Liver (tissue), 9 donors: ENCODE data around the gene UBIAD1. TPM values are rescaled to one million over a fixed set of nuclear protein-coding genes. Genes with fewer than 3 reads are reported as not detected.

Source experiments
- DNase-seq: peaks from one replicate; pipeline ENCODE4 v3.0.0-alpha.2; 2017; ENCODE audit warnings: low spot score
- H3K27ac ChIP-seq, 2 donors: one replicate each; pipeline ENCODE4 v1.7.0; 2013; ENCODE audit warnings: inconsistent platforms in 2 of 2, low read length in 2 of 2, control low read depth in 1 of 2, low read depth in 1 of 2, mild to moderate bottlenecking in 1 of 2
- H3K27me3 ChIP-seq, 4 donors: one replicate each; pipeline versions ENCODE4 v1.6.1 to v1.7.0; 2013; ENCODE audit warnings: low read length in 3 of 4, inconsistent platforms in 1 of 4, mild to moderate bottlenecking in 1 of 4, moderate library complexity in 1 of 4; ENCODE audit not compliant: control insufficient read depth in 4 of 4, insufficient read depth in 4 of 4
- H3K36me3 ChIP-seq, 4 donors: one replicate each; pipeline versions ENCODE4 v1.6.1 to v1.7.0; 2013; ENCODE audit warnings: low read length in 3 of 4, mild to moderate bottlenecking in 3 of 4, low read depth in 1 of 4, moderate library complexity in 1 of 4; ENCODE audit not compliant: control insufficient read depth in 4 of 4, insufficient read depth in 3 of 4
- H3K4me1 ChIP-seq, 4 donors: one replicate each; pipeline versions ENCODE4 v1.6.1 to v1.7.0; 2013; ENCODE audit warnings: low read length in 3 of 4, mild to moderate bottlenecking in 3 of 4, moderate library complexity in 1 of 4; ENCODE audit not compliant: control insufficient read depth in 4 of 4, insufficient read depth in 4 of 4
- H3K4me3 ChIP-seq, 3 donors: one replicate each; pipeline versions ENCODE4 v1.6.1 to v1.7.0; 2013; ENCODE audit warnings: low read length in 3 of 3, control low read depth in 1 of 3, low read depth in 1 of 3, mild to moderate bottlenecking in 1 of 3
- H3K9ac ChIP-seq, 2 donors: one replicate each; pipeline ENCODE4 v1.7.0; 2013; ENCODE audit warnings: low read length in 2 of 2, mild to moderate bottlenecking in 2 of 2, moderate library complexity in 2 of 2, control low read depth in 1 of 2, low read depth in 1 of 2
- H3K9me3 ChIP-seq, 4 donors: one replicate each; pipeline versions ENCODE4 v1.6.1 to v1.7.0; 2013; ENCODE audit warnings: low read length in 3 of 4; ENCODE audit not compliant: control insufficient read depth in 4 of 4
- EGR1 ChIP-seq, 2 donors: IDR thresholded peaks; 2 replicates each; pipeline ENCODE4 v1.6.1; 2016 to 2018; ENCODE audit warnings: antibody characterized with exemption in 2 of 2, low read depth in 2 of 2
- FOXA2 ChIP-seq: IDR thresholded peaks from 2 replicates; pipeline ENCODE4 v1.6.1; 2016; ENCODE audit warnings: antibody characterized with exemption
- GABPA ChIP-seq, 2 donors: IDR thresholded peaks in 1 of 2; conservative IDR thresholded peaks in 1 of 2; 2 replicates each; pipeline ENCODE4 v1.6.1; 2016; ENCODE audit warnings: antibody characterized with exemption in 2 of 2, mild to moderate bottlenecking in 1 of 2, moderate library complexity in 1 of 2
- HNF4A ChIP-seq, 2 donors: conservative IDR thresholded peaks; 2 replicates each; pipeline ENCODE4 v1.6.1; 2016; ENCODE audit warnings: antibody characterized with exemption in 2 of 2, mild to moderate bottlenecking in 2 of 2
- HNF4G ChIP-seq: IDR thresholded peaks from 2 replicates; pipeline ENCODE4 v1.6.1; 2016; ENCODE audit warnings: antibody characterized with exemption
- JUND ChIP-seq, 2 donors: IDR thresholded peaks; 2 replicates each; pipeline ENCODE4 v1.6.1; 2016; ENCODE audit warnings: antibody characterized with exemption in 2 of 2
- MAX ChIP-seq: IDR thresholded peaks from 2 replicates; pipeline ENCODE4 v1.6.1; 2016; ENCODE audit warnings: antibody characterized with exemption
- NR2F2 ChIP-seq: IDR thresholded peaks from 2 replicates; pipeline ENCODE4 v1.6.1; 2016; ENCODE audit warnings: antibody characterized with exemption
- RAD21 ChIP-seq, 2 donors: IDR thresholded peaks; 2 replicates each; pipeline ENCODE4 v1.6.1; 2016; ENCODE audit warnings: antibody characterized with exemption in 2 of 2, mild to moderate bottlenecking in 2 of 2
- REST ChIP-seq: IDR thresholded peaks from 2 replicates; pipeline ENCODE4 v1.6.1; 2016; ENCODE audit warnings: antibody characterized with exemption, mild to moderate bottlenecking
- RXRA ChIP-seq, 2 donors: IDR thresholded peaks; 2 replicates each; pipeline ENCODE4 v1.6.1; 2017 to 2018; ENCODE audit warnings: antibody characterized with exemption in 2 of 2, mild to moderate bottlenecking in 1 of 2
- SP1 ChIP-seq: IDR thresholded peaks from 2 replicates; pipeline ENCODE4 v1.6.1; 2018; ENCODE audit warnings: antibody characterized with exemption, mild to moderate bottlenecking
- TAF1 ChIP-seq: conservative IDR thresholded peaks from 2 replicates; pipeline ENCODE4 v1.6.1; 2016; ENCODE audit warnings: antibody characterized with exemption, mild to moderate bottlenecking
- ZBTB33 ChIP-seq: IDR thresholded peaks from 2 replicates; pipeline ENCODE4 v1.6.1; 2016; ENCODE audit warnings: antibody characterized with exemption
- WGBS: extraction: QIAGEN DNeasy Blood & Tissue Kit; methylation state at CpG from one replicate; pipeline ENCODE4 v1.1.7; 2013; 5-methylcytosine and 5-hydroxymethylcytosine counted together
- polyA plus RNA-seq, 2 donors: library from polyadenylated mRNA; stranded (reverse) in 1 of 2; unstranded in 1 of 2; fragments of 200-250 nt in 1 of 2; fragments of >200 nt in 1 of 2; fragmentation: Nextera tagmentation in 1 of 2; extraction: Ambion mirVana in 1 of 2; gene quantifications; one replicate each; pipeline versions ENCODE4 v1.2.1 to v1.2.3, GENCODE V29; 2013 to 2015
- total RNA-seq, 2 donors: library from RNA; depleted of rRNA; stranded (reverse); fragments of >200 nt; gene quantifications; one replicate each; pipeline ENCODE4 v1.2.3, GENCODE V29; 2014
- donor health status: healthy.
- donor health status: healthy.
- donor health status: healthy.
- donor health status: healthy.
- donor health status: healthy.

UBIAD1 gene
- total and polyA plus RNA-seq, 4 donors = 5.4 to 10.2 (median 8.9) TPM

- WGBS = 98% methylated on average over 7 of the region's 7 CpGs
- Histone ChIP-seq H3K4me1 (peaks cover 0 to 14% (median 5%) of the 10 kb centered on the region in 4 donors), H3K9me3 (no peaks in the 10 kb centered on the region), H3K27me3 (no peaks in the 10 kb centered on the region), H3K4me3 (no peak overlapping the region), H3K27ac (no peak overlapping the region), H3K36me3 (peaks cover 15 to 55% (median 41%) of the 10 kb centered on the region in 4 donors), H3K9ac (no peak overlapping the region)
- TF ChIP-seq JUND (IDR thresholded peaks at IDR 0.05) = no peak
- TF ChIP-seq RAD21 (IDR thresholded peaks at IDR 0.05) = no peak
- TF ChIP-seq HNF4A (conservative IDR thresholded peaks at IDR 0.05) = no peak
- TF ChIP-seq REST = no peak
- no peak for TF ChIP-seq HNF4G
- TF ChIP-seq MAX = no peak
- no peak for TF ChIP-seq FOXA2
- TF ChIP-seq ZBTB33 = no peak
- TF ChIP-seq GABPA (IDR thresholded peaks at IDR 0.05 in 1 of 2, conservative IDR thresholded peaks at IDR 0.05 in 1 of 2) = no peak
- TF ChIP-seq TAF1 = no peak
- no peak for TF ChIP-seq EGR1 (IDR thresholded peaks at IDR 0.05; ENCODE audit: low read depth in 2 of 2)
- TF ChIP-seq NR2F2 = no peak
- DNase-seq = no peak
Measured at GRCh38 chr1:11238311-11238710, 34.7 kb upstream of the UBIAD1 start.

GRCh38 chr1:11245248-11245647 is 27.8 kb upstream of the UBIAD1 start:
- no peaks in the 10 kb centered on the region for H3K9me3 ChIP-seq
- peaks cover 2 to 10% (median 5%) of the 10 kb centered on the region in 4 donors for H3K4me1 ChIP-seq
- H3K4me3 ChIP-seq = no peak overlapping the region
- H3K36me3 ChIP-seq = peaks cover 3 to 45% (median 28%) of the 10 kb centered on the region in 4 donors
- WGBS = 92% methylated on average over 3 of the region's 3 CpGs
- no peak overlapping the region for H3K9ac ChIP-seq
- TF ChIP-seq ZBTB33 = no peak
- no peak for TF ChIP-seq RXRA (IDR thresholded peaks at IDR 0.05)
- no peak for TF ChIP-seq GABPA (IDR thresholded peaks at IDR 0.05 in 1 of 2, conservative IDR thresholded peaks at IDR 0.05 in 1 of 2)
- no peak for TF ChIP-seq SP1
- no peaks in the 10 kb centered on the region for H3K27me3 ChIP-seq
- no peak overlapping the region for H3K27ac ChIP-seq
- no peak for DNase-seq
